C4-2B (cell line): ENCODE results near the gene KLHL3.

Experiments used
- CTCF ChIP-seq: fragments of 450-650 bp; conservative IDR thresholded peaks from 2 replicates; pipeline ENCODE4 v1.5.1; 2017; ENCODE audit warnings: mild to moderate bottlenecking
- ZFX ChIP-seq: fragments of 450-650 bp; IDR thresholded peaks from 2 replicates; pipeline ENCODE4 v1.6.1; 2017

- TF ChIP-seq CTCF (peak; percentile 90), ZFX (no peak)
These were observed 75.5 kb downstream of the KLHL3 start for GRCh38 chr5:137660349-137660817.
